PFSK-1 (cell line): Measurements from ENCODE around the gene ZNF573. TPM values are rescaled to one million over a fixed set of nuclear protein-coding genes. Genes with fewer than 3 reads are reported as not detected.

Experiments
- FOXP2 ChIP-seq: optimal IDR thresholded peaks from 2 replicates; pipeline ENCODE3; 2011; ENCODE audit warnings: borderline replicate concordance, control low read depth, inconsistent platforms; ENCODE audit not compliant: insufficient read depth; ENCODE audit errors: extremely low read length, extremely low read depth
- POLR2AphosphoS5 ChIP-seq: IDR thresholded peaks from 2 replicates; pipeline ENCODE4 v1.6.1; 2012; ENCODE audit warnings: low read depth, mild to moderate bottlenecking, control low read depth, low read length, moderate library complexity
- SIN3A ChIP-seq: IDR thresholded peaks from 2 replicates; pipeline ENCODE4 v1.6.1; 2012; ENCODE audit warnings: mild to moderate bottlenecking, low read length, moderate library complexity, borderline replicate concordance; ENCODE audit not compliant: insufficient read depth
- TAF1 ChIP-seq: IDR thresholded peaks from 2 replicates; pipeline ENCODE4 v1.6.1; 2012; ENCODE audit warnings: low read length, control low read depth, borderline replicate concordance; ENCODE audit not compliant: insufficient read depth
- polyA plus RNA-seq: library from polyadenylated mRNA; unstranded; fragments of >200 nt; gene quantifications from one replicate; pipeline ENCODE4 v1.2.1, GENCODE V29; 2012; ENCODE audit warnings: low read depth, missing spikeins; ENCODE audit not compliant: insufficient read length
- TF ChIP-seq, protein P1 (sequence below), 2 experiments: IDR thresholded peaks; 2 replicates each; pipeline versions ENCODE4 v1.6.1 to v1.8.0; 2011 to 2012; ENCODE audit warnings: low read depth in 2 of 2, low read length in 2 of 2, control low read depth in 1 of 2, inconsistent platforms in 1 of 2, mild to moderate bottlenecking in 1 of 2, moderate library complexity in 1 of 2; ENCODE audit not compliant: insufficient read depth in 1 of 2

Gene ZNF573
- 0.75 TPM for polyA plus RNA-seq

DNA sequence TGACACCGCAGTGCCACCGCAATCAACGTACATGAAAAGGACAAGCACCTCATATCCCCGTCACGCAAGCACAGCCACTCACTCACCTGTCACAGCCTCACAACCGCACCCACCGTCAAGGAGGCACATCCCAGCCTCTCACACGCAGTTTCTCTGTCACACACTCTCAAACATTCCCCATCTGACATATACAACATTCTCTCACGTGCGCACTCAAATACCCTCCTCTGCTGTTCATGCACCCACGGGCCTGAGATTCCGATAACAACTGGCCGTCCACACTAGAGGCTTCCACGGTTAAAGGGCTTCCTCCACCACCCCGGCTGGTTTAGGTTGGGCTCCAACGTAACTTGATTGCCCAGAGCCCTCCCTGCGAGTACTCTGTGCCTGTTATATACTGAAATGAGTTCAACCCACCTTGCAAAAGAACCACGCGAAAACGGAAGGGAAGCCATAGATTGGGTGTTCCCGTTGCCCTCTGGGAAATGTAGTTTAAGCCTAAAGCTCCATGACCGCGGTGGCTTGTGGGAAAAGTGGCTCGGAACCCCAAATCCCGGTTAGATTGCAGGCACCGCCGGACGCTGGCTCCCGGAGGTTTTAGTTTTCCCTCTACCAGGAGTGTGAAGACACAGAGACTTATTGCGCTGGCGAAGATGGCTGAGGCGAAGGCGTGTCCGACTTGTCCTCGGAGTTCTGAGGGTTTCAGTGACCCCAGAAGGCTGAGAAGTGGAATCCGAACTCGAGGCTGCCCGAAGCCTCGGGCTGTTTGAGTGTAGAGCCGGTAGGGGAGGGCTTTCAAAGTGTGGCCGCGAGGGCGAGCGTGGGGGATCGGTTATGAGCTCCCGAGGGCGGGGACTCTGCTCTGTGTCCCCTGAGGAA lies at the start of gene ZNF573:
ZNF573 (minus strand) TSS at position 460 of the 879 bp plus-strand sequence. CDS start 5,857 bp downstream, outside the sequence.
- TF ChIP-seq FOXP2 (no peak), SIN3A (no peak; the same call in 1 of the 2 replicates), POLR2AphosphoS5 (peak; percentile 94), TAF1 (peak; percentile 92; the same call in 1 of the 2 replicates)
- TF ChIP-seq, protein P1, sequence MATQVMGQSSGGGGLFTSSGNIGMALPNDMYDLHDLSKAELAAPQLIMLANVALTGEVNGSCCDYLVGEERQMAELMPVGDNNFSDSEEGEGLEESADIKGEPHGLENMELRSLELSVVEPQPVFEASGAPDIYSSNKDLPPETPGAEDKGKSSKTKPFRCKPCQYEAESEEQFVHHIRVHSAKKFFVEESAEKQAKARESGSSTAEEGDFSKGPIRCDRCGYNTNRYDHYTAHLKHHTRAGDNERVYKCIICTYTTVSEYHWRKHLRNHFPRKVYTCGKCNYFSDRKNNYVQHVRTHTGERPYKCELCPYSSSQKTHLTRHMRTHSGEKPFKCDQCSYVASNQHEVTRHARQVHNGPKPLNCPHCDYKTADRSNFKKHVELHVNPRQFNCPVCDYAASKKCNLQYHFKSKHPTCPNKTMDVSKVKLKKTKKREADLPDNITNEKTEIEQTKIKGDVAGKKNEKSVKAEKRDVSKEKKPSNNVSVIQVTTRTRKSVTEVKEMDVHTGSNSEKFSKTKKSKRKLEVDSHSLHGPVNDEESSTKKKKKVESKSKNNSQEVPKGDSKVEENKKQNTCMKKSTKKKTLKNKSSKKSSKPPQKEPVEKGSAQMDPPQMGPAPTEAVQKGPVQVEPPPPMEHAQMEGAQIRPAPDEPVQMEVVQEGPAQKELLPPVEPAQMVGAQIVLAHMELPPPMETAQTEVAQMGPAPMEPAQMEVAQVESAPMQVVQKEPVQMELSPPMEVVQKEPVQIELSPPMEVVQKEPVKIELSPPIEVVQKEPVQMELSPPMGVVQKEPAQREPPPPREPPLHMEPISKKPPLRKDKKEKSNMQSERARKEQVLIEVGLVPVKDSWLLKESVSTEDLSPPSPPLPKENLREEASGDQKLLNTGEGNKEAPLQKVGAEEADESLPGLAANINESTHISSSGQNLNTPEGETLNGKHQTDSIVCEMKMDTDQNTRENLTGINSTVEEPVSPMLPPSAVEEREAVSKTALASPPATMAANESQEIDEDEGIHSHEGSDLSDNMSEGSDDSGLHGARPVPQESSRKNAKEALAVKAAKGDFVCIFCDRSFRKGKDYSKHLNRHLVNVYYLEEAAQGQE (IDR thresholded peaks at IDR 0.05; ENCODE audit: insufficient read depth in 1 of 2, low read depth in 2 of 2, low read length in 2 of 2) = peak in 1 of 2 experiments; percentile 1; a peak in 1 of 4 replicates

DNA sequence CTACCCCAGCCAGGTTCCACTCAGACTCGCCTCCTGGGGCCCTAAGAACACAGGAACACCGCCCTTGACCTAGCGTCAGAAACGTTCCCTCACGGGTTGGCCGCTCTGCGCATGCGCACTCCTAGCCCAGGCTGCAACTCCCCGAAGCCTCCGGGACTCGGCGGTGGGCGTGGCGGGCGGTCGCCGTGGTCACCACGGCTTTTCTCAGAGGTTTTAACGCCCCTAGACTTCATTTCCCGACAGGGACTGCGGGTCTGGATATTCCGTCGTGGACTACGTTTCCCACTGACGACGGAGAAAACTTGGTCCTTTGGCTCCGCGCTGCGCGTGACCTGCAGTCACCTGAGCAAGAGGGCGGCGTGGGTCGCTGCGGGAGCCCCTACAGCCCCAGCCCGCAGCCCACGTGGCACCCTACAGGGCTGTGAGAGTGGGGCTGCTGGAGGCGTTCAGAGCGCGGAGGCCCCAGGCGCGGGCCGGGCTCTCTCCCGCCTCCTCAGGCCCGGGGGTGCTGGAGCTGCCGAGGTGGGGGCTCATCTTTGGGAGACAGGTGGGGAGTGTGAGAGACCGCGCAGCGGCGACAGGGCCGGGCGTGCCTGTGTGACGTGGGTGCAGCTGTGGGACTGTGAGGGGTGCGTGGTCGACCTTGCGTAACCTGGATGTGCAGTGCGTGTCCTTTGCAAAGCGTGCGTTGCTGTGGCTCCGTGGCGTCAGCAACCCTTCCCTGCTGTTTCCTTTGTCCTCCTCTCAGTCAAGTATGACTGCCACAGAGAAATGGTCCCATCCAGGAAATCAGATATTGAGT lies 38.0 kb upstream of the ZNF573 start:
- TF ChIP-seq SIN3A (no peak), TAF1 (no peak), POLR2AphosphoS5 (no peak), FOXP2 (no peak)
- TF ChIP-seq, protein P1 (IDR thresholded peaks at IDR 0.05; ENCODE audit: insufficient read depth in 1 of 2, low read depth in 2 of 2, low read length in 2 of 2) = no peak

DNA sequence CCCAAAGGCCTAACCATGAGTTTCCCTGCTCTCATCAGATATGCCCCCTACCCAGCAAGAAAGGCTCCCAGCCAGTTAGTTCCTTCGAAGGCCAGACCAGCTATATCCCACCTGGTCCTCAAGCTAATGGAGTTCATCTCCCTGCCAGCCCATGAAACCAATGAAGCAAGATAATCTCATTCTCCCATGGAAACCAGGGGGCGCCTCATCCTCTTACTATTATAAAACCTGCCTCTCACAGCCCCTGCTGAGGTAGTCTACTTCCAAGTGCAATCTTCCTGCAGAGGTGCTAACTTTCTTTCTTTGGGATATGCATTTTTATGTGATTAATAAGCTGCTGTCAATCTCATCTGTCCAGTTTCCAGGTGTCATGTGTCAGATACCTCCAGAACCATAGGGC lies 34.0 kb upstream of the ZNF573 start:
- no peak for TF ChIP-seq TAF1
- no peak for TF ChIP-seq POLR2AphosphoS5
- TF ChIP-seq SIN3A = no peak
- no peak for TF ChIP-seq FOXP2
- TF ChIP-seq, protein P1 (IDR thresholded peaks at IDR 0.05; ENCODE audit: insufficient read depth in 1 of 2, low read depth in 2 of 2, low read length in 2 of 2) = no peak

DNA sequence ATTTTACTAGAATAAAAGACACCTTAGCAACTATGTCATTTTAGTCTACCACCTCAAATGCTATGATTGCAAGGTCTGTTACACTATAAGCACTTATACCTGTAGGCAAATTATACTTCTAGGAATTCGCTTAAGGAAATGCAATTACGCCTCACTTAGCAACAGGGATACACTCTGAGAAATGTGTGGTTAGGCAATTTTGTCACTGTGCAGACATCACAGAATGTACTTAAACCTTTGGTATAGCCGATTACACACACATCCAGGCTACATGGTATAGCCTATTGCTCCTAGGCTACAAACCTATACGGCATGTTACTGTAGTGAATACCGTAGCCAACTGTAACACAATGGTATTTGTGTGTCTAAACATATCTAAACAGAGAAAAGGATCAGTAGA lies 30.0 kb upstream of the ZNF573 start:
- TF ChIP-seq SIN3A (no peak), TAF1 (no peak), POLR2AphosphoS5 (no peak), FOXP2 (no peak)

DNA sequence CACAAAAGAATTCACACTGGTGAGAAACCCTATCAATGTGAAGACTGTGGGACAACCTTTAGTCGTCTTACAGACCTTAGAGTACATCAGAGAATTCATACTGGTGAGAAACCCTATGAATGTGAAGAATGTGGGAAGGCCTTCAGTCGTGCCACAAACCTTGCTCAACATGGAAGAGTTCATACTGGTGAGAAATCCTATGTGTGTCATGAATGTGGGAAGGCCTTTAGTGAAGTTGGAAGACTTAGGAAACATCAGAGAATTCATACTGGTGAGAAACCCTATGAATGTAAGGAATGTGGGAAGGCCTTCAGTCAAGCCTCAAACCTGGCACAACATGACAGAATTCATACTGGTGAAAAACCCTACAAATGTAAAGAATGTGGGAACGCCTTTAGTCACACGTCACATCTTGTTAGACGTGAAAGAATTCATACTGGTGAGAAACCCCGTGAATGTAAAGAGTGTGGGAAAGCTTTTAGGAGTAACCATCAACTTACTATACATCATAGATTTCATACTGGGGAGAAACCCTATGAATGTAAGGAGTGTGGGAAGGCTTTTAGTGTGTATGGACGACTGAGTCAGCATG lies 24.0 kb upstream of the ZNF573 start:
- TF ChIP-seq TAF1 (no peak), FOXP2 (no peak), POLR2AphosphoS5 (no peak)
- TF ChIP-seq, protein P1 (IDR thresholded peaks at IDR 0.05; ENCODE audit: insufficient read depth in 1 of 2, low read depth in 2 of 2, low read length in 2 of 2) = no peak
